Kidney (tissue), 14 donors: ENCODE measurements around the gene KDM4D. TPM values are rescaled to one million over a fixed set of nuclear protein-coding genes. Genes with fewer than 3 reads are reported as not detected.
A peak's percentile ranks its signal among the peaks of the same experiment; 100 is the strongest.

Source experiments
- DNase-seq, 5 donors: peaks; one replicate each; pipeline ENCODE4 v3.0.0-alpha.2; 2013 to 2020
- FAIRE-seq: peaks from 2 replicates; lab custom pipeline; 2012; peaks lifted over from hg19 to GRCh38; lab: Jason Lieb, UNC
- H3K27ac ChIP-seq, 2 donors: one replicate each; pipeline ENCODE4 v1.7.0; 2013; ENCODE audit warnings: low read depth in 2 of 2, low read length in 2 of 2, inconsistent platforms in 1 of 2
- H3K27me3 ChIP-seq: one replicate; pipeline ENCODE4 v1.7.1; 2013; ENCODE audit warnings: low read length, inconsistent platforms; ENCODE audit not compliant: control insufficient read depth, insufficient read depth
- H3K36me3 ChIP-seq, 3 donors: one replicate each; pipeline versions ENCODE4 v1.7.0 to v1.7.1; 2013; ENCODE audit warnings: low read length in 3 of 3, control low read depth in 1 of 3, inconsistent platforms in 1 of 3; ENCODE audit not compliant: insufficient read depth in 3 of 3, control insufficient read depth in 2 of 3
- H3K4me1 ChIP-seq, 3 donors: one replicate each; pipeline versions ENCODE4 v1.7.0 to v1.7.1; 2013; ENCODE audit warnings: low read length in 3 of 3, inconsistent platforms in 1 of 3, low read depth in 1 of 3; ENCODE audit not compliant: control insufficient read depth in 2 of 3, insufficient read depth in 2 of 3
- H3K4me3 ChIP-seq, 3 donors: one replicate each; pipeline versions ENCODE4 v1.7.0 to v1.8.1; 2013; ENCODE audit warnings: low read length in 3 of 3, control low read depth in 1 of 3, inconsistent platforms in 1 of 3
- H3K9ac ChIP-seq, 3 donors: one replicate each; pipeline versions ENCODE4 v1.7.0 to v1.7.1; 2013; ENCODE audit warnings: low read length in 3 of 3, control low read depth in 1 of 3, inconsistent platforms in 1 of 3
- H3K9me3 ChIP-seq, 3 donors: one replicate each; pipeline versions ENCODE4 v1.7.0 to v1.7.1; 2013; ENCODE audit warnings: low read length in 3 of 3, control low read depth in 1 of 3, inconsistent platforms in 1 of 3; ENCODE audit not compliant: control insufficient read depth in 2 of 3, insufficient read depth in 1 of 3
- intact Hi-C: fragments of 100-400 bp; cut with DNase I; formaldehyde crosslinking; loops from one replicate; pipeline ENCODE4 v1.11.1; 2022
- polyA plus RNA-seq: library from polyadenylated mRNA; stranded (reverse); fragments of 350-450 nt; fragmentation: Illumina TruSeq; extraction: RNeasy Lipid Tissue Mini Kit (QIAGEN cat#74804); gene quantifications from one replicate; pipeline ENCODE4 v1.2.3, GENCODE V29; 2014; ENCODE audit warnings: low read depth, low replicate concordance; ENCODE audit not compliant: insufficient read depth
- total RNA-seq: library from RNA; stranded (reverse); fragmentation: NEBNext Ultra II Directional; extraction: Animal tissue kit (Norgen Biotek cat#: 25700); gene quantifications from one replicate; pipeline ENCODE4 v1.2.1, GENCODE V29; 2021
- TF ChIP-seq, protein P1 (sequence below): IDR thresholded peaks from 3 replicates; pipeline ENCODE4 v1.5.1; 2012; ENCODE audit warnings: mild to moderate bottlenecking, moderate library complexity, borderline replicate concordance; ENCODE audit not compliant: insufficient read depth; ENCODE audit errors: extremely low read depth
- donor health status: control.
- donor health status: control.
- donor health status: control.
- donor health status: control.
- donor health status: control.
- donor health status: DM: yes; HTN: yes; CAD: no.
- donor health status: Normal renal cell carcinoma (clear cell type).

Gene KDM4D
- total and polyA plus RNA-seq, 2 donors from 2014 or later: 0.54 to 0.94 TPM

DNA sequence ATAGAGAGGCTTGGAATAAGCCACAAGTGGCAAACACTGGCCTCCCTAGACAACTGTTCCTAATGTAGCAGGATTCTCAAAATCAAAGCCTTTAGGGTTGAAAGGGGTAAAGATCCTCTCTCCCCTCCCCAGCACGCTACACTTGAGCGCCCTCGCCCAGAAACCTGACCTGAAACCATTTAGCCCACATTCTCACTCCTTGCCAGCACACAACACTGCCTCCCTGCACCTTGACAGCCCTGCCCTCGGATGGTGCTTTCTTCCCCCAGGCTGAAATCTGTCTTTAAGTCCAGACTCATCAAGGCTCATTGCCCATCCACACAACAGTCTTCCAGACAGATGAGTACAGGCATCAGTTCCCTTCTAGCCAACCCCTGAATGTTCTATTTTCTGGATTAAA lies 26.7 kb upstream of the KDM4D start:
- Histone ChIP-seq H3K36me3 (no peaks in the 10 kb centered on the region), H3K4me3 (no peak overlapping the region), H3K4me1 (no peaks in the 10 kb centered on the region), H3K27me3 (no peaks in the 10 kb centered on the region), H3K9me3 (no peaks in the 10 kb centered on the region), H3K9ac (no peak overlapping the region), H3K27ac (no peak overlapping the region)
- no peak for FAIRE-seq
- TF ChIP-seq, protein P1, sequence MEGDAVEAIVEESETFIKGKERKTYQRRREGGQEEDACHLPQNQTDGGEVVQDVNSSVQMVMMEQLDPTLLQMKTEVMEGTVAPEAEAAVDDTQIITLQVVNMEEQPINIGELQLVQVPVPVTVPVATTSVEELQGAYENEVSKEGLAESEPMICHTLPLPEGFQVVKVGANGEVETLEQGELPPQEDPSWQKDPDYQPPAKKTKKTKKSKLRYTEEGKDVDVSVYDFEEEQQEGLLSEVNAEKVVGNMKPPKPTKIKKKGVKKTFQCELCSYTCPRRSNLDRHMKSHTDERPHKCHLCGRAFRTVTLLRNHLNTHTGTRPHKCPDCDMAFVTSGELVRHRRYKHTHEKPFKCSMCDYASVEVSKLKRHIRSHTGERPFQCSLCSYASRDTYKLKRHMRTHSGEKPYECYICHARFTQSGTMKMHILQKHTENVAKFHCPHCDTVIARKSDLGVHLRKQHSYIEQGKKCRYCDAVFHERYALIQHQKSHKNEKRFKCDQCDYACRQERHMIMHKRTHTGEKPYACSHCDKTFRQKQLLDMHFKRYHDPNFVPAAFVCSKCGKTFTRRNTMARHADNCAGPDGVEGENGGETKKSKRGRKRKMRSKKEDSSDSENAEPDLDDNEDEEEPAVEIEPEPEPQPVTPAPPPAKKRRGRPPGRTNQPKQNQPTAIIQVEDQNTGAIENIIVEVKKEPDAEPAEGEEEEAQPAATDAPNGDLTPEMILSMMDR: no peak
- intact Hi-C loops: no loop called here
- DNase-seq: peak in 1 of 5 donors; percentile 45

DNA sequence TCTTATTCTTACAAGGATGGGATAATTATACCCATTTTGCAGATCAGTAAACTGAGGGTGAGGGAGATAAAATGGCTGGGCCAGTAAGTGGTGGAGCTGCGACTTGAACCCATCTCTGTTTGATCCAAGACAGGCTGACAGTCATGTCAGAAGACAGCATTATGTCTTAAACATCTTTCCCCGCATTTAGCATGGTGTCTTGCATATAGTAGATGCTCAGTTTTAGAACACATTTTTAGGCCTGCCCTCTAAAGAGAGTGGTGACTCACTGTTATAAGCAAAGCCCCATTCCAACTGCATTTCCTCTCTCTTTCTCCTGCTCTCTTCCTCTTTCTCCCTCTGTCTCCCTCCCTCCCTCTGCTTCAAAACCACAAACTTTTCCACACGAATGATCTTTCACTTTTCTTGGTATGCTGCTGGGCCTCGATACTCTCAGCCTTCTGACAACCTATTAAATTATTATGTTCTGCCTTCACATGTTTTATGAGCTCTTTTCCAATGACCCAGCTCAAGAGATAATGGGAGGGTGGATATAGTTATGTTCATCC lies 25.4 kb upstream of the KDM4D start:
- Histone ChIP-seq H3K4me1 (no peaks in the 10 kb centered on the region), H3K27ac (no peak overlapping the region), H3K9ac (no peak overlapping the region), H3K9me3 (no peaks in the 10 kb centered on the region), H3K36me3 (no peaks in the 10 kb centered on the region), H3K4me3 (peak overlapping the region in 1 of 3 donors; percentile 6), H3K27me3 (no peaks in the 10 kb centered on the region)
- no peak for FAIRE-seq
- TF ChIP-seq, protein P1: no peak
- peak in 2 of 5 donors; percentile 28 to 51 for DNase-seq
- intact Hi-C loops: no loop called here

DNA sequence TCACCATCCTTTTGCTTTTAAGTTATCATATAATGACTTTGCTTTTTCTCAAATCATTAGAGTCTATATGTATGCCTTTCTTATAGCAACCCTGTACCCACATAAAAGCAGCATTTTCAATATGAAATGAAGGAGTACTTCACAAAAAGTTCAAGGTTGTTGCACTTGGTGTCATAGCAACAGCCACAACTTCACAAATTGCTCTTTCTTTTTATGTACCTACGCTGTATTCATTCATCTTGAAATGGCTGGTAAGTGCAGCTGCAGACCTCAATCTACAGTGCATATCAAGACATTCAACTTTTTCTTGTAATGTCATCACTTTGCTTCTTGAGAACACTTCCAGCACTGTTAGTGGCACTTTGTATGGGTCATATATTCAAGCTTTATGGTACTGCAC lies 18.8 kb upstream of the KDM4D start:
- DNase-seq (no peak), FAIRE-seq (no peak)
- Histone ChIP-seq H3K9me3 (no peaks in the 10 kb centered on the region), H3K4me3 (no peak overlapping the region), H3K27ac (no peak overlapping the region), H3K27me3 (no peaks in the 10 kb centered on the region), H3K9ac (no peak overlapping the region), H3K4me1 (no peaks in the 10 kb centered on the region), H3K36me3 (peaks cover 0 to 3% (median 0%) of the 10 kb centered on the region in 3 donors)
- intact Hi-C loops: no loop called here
- TF ChIP-seq, protein P1: no peak

DNA sequence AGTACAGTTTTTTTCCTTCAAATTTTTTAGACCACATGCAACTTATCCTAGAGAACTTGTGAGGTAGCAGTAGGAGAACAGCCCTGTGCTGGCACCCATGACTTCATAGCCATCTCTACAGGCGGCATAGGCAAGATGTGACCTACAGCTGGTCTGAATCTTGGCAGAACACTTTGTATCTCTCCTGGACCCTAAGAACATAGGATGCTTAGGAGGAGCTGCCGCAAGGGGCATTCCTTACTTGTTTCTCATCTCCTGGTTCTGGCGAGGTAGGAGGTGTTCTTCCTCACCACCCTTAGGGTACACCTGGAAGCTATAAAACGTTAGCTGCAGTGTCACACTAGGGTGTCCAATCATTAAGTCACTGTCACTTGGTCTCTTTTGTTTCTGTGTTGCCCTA lies 16.5 kb upstream of the KDM4D start:
- H3K4me1 ChIP-seq: no peaks in the 10 kb centered on the region
- H3K27ac ChIP-seq: no peak overlapping the region
- H3K36me3 ChIP-seq: peaks cover 0 to 8% (median 5%) of the 10 kb centered on the region in 3 donors
- H3K4me3 ChIP-seq: no peak overlapping the region
- intact Hi-C loops: no loop called here
- FAIRE-seq (no peak), DNase-seq (no peak)
- H3K27me3 ChIP-seq: no peaks in the 10 kb centered on the region
- no peak overlapping the region for H3K9ac ChIP-seq
- TF ChIP-seq, protein P1: no peak
- no peaks in the 10 kb centered on the region for H3K9me3 ChIP-seq
